Fibroblast of lung (primary cell): ENCODE data around the gene ELOVL1. TPM values are rescaled to one million over a fixed set of nuclear protein-coding genes. Genes with fewer than 3 reads are reported as not detected.

Experiments used
- DNase-seq, 2 donors: peaks; one replicate each; pipeline versions ENCODE4 v3.0.0 to v3.0.0-alpha.2; 2010; ENCODE audit warnings: low read depth in 2 of 2
- H2AFZ ChIP-seq: 2 replicates; pipeline ENCODE4 v1.5.1; 2012; ENCODE audit warnings: low read length, control low read depth, inconsistent platforms
- H3K27ac ChIP-seq: 2 replicates; pipeline ENCODE4 v1.5.1; 2011; ENCODE audit warnings: low read length, control low read depth; ENCODE audit not compliant: insufficient read depth
- H3K27me3 ChIP-seq: 2 replicates; pipeline ENCODE4 v1.5.1; 2011; ENCODE audit warnings: mild to moderate bottlenecking, low read length; ENCODE audit not compliant: control insufficient read depth, insufficient read depth
- H3K36me3 ChIP-seq: 2 replicates; pipeline ENCODE4 v1.5.1; 2011; ENCODE audit warnings: low read length; ENCODE audit not compliant: control insufficient read depth, insufficient read depth
- H3K4me1 ChIP-seq: 2 replicates; pipeline ENCODE4 v1.5.1; 2011; ENCODE audit warnings: low read length; ENCODE audit not compliant: control insufficient read depth, insufficient read depth; ENCODE audit errors: extremely low read depth
- H3K4me2 ChIP-seq: 2 replicates; pipeline ENCODE4 v1.5.1; 2011; ENCODE audit warnings: low read length, control low read depth; ENCODE audit not compliant: insufficient read depth; ENCODE audit errors: extremely low read depth
- H3K4me3 ChIP-seq, 4 experiments: fragments of 200-600 bp in 1 of 4; sonication (generic) in 1 of 4; replicated peaks in 1 of 4; 2 replicates each; pipeline ENCODE4 v1.5.1; 2011 to 2016; ENCODE audit warnings: low read length in 4 of 4, low read depth in 3 of 4, mild to moderate bottlenecking in 3 of 4, control low read depth in 2 of 4, inconsistent platforms in 1 of 4, mixed read lengths in 1 of 4; ENCODE audit not compliant: insufficient read depth in 1 of 4; ENCODE audit errors: control extremely low read depth in 1 of 4
- H3K79me2 ChIP-seq: 2 replicates; pipeline ENCODE4 v1.5.1; 2012; ENCODE audit warnings: mild to moderate bottlenecking, low read length, inconsistent platforms; ENCODE audit not compliant: control insufficient read depth, insufficient read depth
- H3K9ac ChIP-seq: 2 replicates; pipeline ENCODE4 v1.5.1; 2011; ENCODE audit warnings: mild to moderate bottlenecking, low read length, control low read depth; ENCODE audit not compliant: insufficient read depth
- H3K9me3 ChIP-seq: 2 replicates; pipeline ENCODE4 v1.5.1; 2012; ENCODE audit warnings: low read depth, low read length; ENCODE audit not compliant: control insufficient read depth, insufficient read depth
- H4K20me1 ChIP-seq: 2 replicates; pipeline ENCODE4 v1.5.1; 2011; ENCODE audit warnings: low read length; ENCODE audit not compliant: control insufficient read depth, insufficient read depth; ENCODE audit errors: extremely low read depth
- EZH2 ChIP-seq: IDR thresholded peaks from 2 replicates; pipeline ENCODE4 v1.5.1; 2012; ENCODE audit warnings: low read length, control low read depth, mild to moderate bottlenecking; ENCODE audit errors: missing control alignments
- polyA plus RNA-seq, 2 donors: library from polyadenylated mRNA; depleted of rRNA in 1 of 2; stranded (reverse) in 1 of 2; unstranded in 1 of 2; fragments of >200 nt; gene quantifications; 2 replicates each; pipeline ENCODE4 v1.2.1, GENCODE V29; 2011 to 2012; ENCODE audit warnings: missing spikeins in 1 of 2
- total RNA-seq: library from RNA; depleted of rRNA; stranded (reverse); fragments of >200 nt; gene quantifications from 2 replicates; pipeline ENCODE4 v1.2.1, GENCODE V29; 2014
- TF ChIP-seq, protein P1 (sequence below), 2 donors: IDR thresholded peaks in 1 of 2; conservative IDR thresholded peaks in 1 of 2; 1 replicate in 1 of 2; 2 replicates in 1 of 2; pipeline ENCODE4 v1.5.1; 2011 to 2012; ENCODE audit warnings: low read length in 2 of 2, control low read depth in 1 of 2, inconsistent platforms in 1 of 2, low read depth in 1 of 2, mild to moderate bottlenecking in 1 of 2

ELOVL1 gene
- total and polyA plus RNA-seq, 2 donors (not counting 1 experiment from before 2014, with no cell fraction given), result 65.2 to 172 TPM

DNA sequence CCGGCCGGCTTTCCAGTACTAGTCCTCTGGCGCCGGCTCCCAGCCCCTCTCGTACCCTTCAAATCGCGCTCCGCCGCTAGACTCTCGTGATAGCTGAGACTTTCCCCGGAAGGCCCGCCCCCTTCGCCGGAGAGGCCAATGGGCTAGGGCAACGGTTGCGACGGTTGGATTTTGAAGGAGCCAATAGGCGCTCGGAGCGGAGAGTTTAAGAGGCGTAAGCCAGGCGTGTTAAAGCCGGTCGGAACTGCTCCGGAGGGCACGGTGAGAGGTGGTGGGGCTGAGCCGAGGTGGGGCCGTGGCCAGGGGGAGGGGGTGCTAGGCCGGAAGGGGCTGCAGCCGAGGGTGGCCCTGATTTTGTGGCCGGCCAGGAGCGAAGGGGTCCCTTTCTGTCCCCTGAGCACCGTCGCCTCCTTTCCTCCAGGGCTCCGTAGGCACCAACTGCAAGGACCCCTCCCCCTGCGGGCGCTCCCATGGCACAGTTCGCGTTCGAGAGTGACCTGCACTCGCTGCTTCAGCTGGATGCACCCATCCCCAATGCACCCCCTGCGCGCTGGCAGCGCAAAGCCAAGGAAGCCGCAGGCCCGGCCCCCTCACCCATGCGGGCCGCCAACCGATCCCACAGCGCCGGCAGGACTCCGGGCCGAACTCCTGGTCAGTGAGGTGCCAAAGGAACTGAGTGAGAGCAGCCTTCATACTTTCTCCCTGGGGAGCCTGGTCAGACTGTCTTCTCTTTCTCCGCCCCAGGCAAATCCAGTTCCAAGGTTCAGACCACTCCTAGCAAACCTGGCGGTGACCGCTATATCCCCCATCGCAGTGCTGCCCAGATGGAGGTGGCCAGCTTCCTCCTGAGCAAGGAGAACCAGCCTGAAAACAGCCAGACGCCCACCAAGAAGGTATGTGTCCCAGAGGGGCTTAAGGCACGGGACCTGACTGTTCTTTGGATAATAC is 8.8 kb downstream of the ELOVL1 start, which contains the start of gene CDC20:
Gene CDC20, plus strand, starts transcription at position 236 of the 948 bp plus-strand sequence. Its CDS starts 235 bp downstream, at position 471.
- Histone ChIP-seq H4K20me1 (no peaks in the 10 kb centered on the region), H3K4me3 (peak within 1 kb of the TSS; percentile 67 to 80 (median 73)), H3K9me3 (no peaks in the 10 kb centered on the region), H3K79me2 (peaks cover 40% of the 10 kb centered on the region), H2AFZ (peak within 1 kb of the TSS; percentile 71), H3K27me3 (no peaks in the 10 kb centered on the region), H3K4me2 (peak within 1 kb of the TSS; percentile 95), H3K27ac (peak within 1 kb of the TSS; percentile 84), H3K36me3 (peaks cover 20% of the 10 kb centered on the region), H3K9ac (peak within 1 kb of the TSS; percentile 56), H3K4me1 (peaks cover 20% of the 10 kb centered on the region)
- peak; percentile 92 to 93 for DNase-seq
- TF ChIP-seq, protein P1, sequence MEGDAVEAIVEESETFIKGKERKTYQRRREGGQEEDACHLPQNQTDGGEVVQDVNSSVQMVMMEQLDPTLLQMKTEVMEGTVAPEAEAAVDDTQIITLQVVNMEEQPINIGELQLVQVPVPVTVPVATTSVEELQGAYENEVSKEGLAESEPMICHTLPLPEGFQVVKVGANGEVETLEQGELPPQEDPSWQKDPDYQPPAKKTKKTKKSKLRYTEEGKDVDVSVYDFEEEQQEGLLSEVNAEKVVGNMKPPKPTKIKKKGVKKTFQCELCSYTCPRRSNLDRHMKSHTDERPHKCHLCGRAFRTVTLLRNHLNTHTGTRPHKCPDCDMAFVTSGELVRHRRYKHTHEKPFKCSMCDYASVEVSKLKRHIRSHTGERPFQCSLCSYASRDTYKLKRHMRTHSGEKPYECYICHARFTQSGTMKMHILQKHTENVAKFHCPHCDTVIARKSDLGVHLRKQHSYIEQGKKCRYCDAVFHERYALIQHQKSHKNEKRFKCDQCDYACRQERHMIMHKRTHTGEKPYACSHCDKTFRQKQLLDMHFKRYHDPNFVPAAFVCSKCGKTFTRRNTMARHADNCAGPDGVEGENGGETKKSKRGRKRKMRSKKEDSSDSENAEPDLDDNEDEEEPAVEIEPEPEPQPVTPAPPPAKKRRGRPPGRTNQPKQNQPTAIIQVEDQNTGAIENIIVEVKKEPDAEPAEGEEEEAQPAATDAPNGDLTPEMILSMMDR (conservative IDR thresholded peaks at IDR 0.05 in 1 of 2, IDR thresholded peaks at IDR 0.05 in 1 of 2; ENCODE audit: low read depth in 1 of 2, low read length in 2 of 2), result no peak
- no peak for TF ChIP-seq EZH2

DNA sequence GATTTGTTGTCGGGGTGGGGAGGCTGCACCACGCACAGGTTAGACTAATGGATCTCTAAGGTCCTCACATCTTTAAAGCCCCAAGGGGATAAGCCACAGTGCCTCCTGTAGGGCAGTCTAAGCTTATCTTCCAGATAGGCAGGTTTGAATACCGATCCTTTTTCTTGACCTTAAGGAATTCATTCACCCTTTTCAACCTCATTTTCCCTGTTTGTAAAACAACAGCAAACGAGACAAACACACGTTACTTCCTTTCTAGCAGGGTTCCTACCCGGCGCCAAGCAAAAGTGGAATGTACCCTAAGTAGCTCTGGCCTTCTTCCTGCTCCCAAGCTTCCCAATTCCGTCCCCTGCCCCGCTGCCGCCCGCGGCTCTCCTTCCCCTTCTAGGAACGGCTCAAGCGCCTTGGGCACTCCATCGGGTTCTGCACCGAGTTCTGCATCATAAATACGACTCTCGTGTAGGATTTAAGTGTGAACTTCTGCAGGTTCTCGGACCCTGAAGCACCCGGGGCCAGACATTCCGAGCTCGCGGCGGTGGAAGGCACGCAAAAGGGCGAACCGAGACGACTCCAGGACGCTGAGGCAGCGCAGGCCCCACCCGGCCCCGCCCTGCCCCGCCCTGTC is 9.6 kb downstream of the ELOVL1 start:
- peaks cover 20% of the 10 kb centered on the region for H3K4me1 ChIP-seq
- H3K36me3 ChIP-seq, result peaks cover 15% of the 10 kb centered on the region
- peak overlapping the region; percentile 56 for H3K9ac ChIP-seq
- H3K9me3 ChIP-seq, result no peaks in the 10 kb centered on the region
- H2AFZ ChIP-seq, result peak overlapping the region; percentile 71
- TF ChIP-seq, protein P1 (conservative IDR thresholded peaks at IDR 0.05 in 1 of 2, IDR thresholded peaks at IDR 0.05 in 1 of 2; ENCODE audit: low read depth in 1 of 2, low read length in 2 of 2), result peak; percentile 26 to 46
- no peak for TF ChIP-seq EZH2
- no peaks in the 10 kb centered on the region for H4K20me1 ChIP-seq
- H3K27ac ChIP-seq, result peak overlapping the region; percentile 84
- H3K27me3 ChIP-seq, result no peaks in the 10 kb centered on the region
- H3K79me2 ChIP-seq, result peaks cover 37% of the 10 kb centered on the region
- H3K4me2 ChIP-seq, result peak overlapping the region; percentile 92
- DNase-seq, result peak; percentile 47 to 52
- peak overlapping the region; percentile 67 to 75 (median 70) for H3K4me3 ChIP-seq

GRCh38 chr1:43357251-43357650 is 10.6 kb downstream of the ELOVL1 start:
- no peaks in the 10 kb centered on the region for H3K9me3 ChIP-seq
- H3K4me3 ChIP-seq, result no peak overlapping the region
- H3K4me2 ChIP-seq, result no peak overlapping the region
- peaks cover 15% of the 10 kb centered on the region for H3K36me3 ChIP-seq
- H3K27me3 ChIP-seq, result no peaks in the 10 kb centered on the region
- peaks cover 34% of the 10 kb centered on the region for H3K79me2 ChIP-seq
- DNase-seq, result no peak
- TF ChIP-seq, protein P1 (conservative IDR thresholded peaks at IDR 0.05 in 1 of 2, IDR thresholded peaks at IDR 0.05 in 1 of 2; ENCODE audit: low read depth in 1 of 2, low read length in 2 of 2), result no peak
- TF ChIP-seq EZH2, result no peak
- H2AFZ ChIP-seq, result no peak overlapping the region
- H4K20me1 ChIP-seq, result no peaks in the 10 kb centered on the region
- peaks cover 15% of the 10 kb centered on the region for H3K4me1 ChIP-seq
- H3K27ac ChIP-seq, result no peak overlapping the region
- no peak overlapping the region for H3K9ac ChIP-seq
